GM21619 (cell line): Measurements from ENCODE around the gene DCD.

Source experiments
- ATAC-seq: cut with Tn5 transposase; IDR thresholded peaks from one replicate; pipeline ENCODE4 v1.9.1; 2021; ENCODE audit not compliant: unreplicated experiment

Gene DCD

GRCh38 chr12:54608769-54609168, 39.4 kb downstream of the DCD start:
- no peak for ATAC-seq

- ATAC-seq = no peak
Measured at GRCh38 chr12:54608156-54608555, 40.0 kb downstream of the DCD start.

- no peak for ATAC-seq
Measured at GRCh38 chr12:54606556-54606955, 41.6 kb downstream of the DCD start.

- no peak for ATAC-seq
Measured at GRCh38 chr12:54605138-54605970, 42.8 kb downstream of the DCD start.

GRCh38 chr12:54604436-54604835, 43.7 kb downstream of the DCD start:
- ATAC-seq = no peak

- ATAC-seq = no peak
Measured at GRCh38 chr12:54603872-54604271, 44.3 kb downstream of the DCD start.

- peak; percentile 95 for ATAC-seq
Measured at GRCh38 chr12:54603173-54603814, 44.9 kb downstream of the DCD start.

GRCh38 chr12:54602661-54603060, 45.5 kb downstream of the DCD start:
- no peak for ATAC-seq

GRCh38 chr12:54601841-54602240, 46.3 kb downstream of the DCD start:
- ATAC-seq = no peak

- no peak for ATAC-seq
Measured at GRCh38 chr12:54598970-54599369, 49.2 kb downstream of the DCD start.

- ATAC-seq = no peak
Measured at GRCh38 chr12:54596526-54596946, 51.6 kb downstream of the DCD start.

GRCh38 chr12:54595471-54595870, 52.7 kb downstream of the DCD start:
- no peak for ATAC-seq
